ENCODE data around the gene CBX4.
"Not testable (repeated sequence)": the region's sequence is repeated elsewhere in the genome, so short reads cannot be mapped to it uniquely, and the experiment has no call there.

Gene CBX4

DNA sequence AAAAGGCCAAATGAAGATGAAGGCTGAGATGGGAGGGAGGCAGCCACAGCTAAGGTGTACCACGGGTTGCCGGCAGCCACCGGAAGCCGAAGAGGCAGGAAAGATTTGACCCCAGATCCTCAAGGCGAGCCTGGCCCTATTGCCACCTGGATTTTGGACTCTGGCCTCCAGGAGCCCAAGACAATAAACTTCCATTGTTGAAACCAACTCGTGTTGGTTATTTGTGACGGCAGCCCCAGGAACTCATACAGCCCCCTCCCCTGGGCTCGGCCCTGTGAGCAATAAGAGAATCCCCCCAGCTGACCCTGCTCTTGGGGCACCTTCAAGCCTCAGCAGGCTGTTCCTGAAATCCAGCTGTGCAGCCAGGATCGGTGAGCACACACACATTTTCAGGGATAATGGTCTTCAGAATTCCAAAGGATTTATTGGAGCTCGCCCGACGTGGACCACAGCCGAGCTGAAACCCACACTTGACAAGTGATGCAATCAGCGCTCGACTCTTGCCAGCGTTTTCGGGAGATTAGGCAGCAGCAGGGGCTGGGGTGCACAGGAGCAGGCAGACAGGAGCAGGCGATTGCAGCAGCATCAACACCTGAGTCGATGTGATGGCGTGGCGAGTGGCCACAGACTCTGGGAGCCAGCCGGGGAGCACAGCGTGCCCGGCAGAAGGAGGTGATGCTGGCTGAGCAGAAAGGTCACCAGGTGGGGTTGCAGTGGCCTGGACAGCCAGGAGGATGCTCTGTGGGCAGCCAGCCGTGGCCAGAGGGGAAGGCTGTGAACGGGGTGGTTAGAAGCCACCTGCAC is 22.4 kb upstream of the CBX4 start:
- DNase-seq (ENCODE audit: low read depth, low spot score), result no peak

DNA sequence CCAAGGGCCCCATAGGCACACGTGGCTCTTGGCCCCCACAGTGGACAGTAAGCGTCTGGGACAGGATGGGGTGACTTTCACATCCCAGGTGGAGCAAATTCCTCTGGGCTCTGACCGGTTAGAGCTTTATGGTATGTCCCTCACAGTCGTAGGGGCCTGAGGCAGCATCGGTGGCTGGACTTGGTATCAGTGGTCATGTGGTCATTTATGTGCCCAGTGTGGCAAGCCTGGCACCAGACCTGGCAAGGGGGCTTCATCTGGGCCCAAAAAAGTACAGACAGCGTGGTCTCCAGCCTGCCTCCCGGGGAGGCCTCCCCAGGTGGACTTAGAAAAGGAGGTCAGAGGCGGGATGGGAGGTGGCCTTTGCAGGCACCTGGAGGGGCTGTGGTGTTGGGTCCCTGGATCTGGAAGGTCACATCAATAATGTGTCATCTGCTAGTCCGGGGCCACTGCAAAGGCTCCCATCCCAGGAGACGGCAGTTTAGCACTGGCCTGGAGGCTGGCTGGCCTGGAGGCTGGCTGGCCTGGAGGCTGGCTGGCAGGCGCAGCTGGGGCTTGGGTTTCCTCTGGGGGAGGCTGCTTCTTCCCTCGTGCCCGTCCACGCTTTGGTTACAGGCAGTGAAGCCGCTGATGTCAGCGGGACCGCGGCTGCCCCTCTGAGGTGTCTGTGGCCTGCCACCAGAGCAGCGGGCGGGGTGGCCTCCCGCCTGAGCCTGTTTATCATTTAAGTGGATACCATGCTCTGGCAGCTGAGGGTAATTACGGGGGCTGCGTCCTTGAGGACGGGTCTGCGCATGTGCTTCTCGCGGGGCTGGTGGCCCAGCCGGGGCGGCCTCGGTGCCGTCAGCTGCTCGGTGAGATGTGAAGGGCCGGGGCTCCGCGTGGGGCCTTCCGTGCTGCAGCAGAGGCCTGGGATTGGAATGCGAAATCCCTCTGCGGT is 20.7 kb upstream of the CBX4 start:
- peak; percentile 40 for DNase-seq (ENCODE audit: low read depth, low spot score)

DNA sequence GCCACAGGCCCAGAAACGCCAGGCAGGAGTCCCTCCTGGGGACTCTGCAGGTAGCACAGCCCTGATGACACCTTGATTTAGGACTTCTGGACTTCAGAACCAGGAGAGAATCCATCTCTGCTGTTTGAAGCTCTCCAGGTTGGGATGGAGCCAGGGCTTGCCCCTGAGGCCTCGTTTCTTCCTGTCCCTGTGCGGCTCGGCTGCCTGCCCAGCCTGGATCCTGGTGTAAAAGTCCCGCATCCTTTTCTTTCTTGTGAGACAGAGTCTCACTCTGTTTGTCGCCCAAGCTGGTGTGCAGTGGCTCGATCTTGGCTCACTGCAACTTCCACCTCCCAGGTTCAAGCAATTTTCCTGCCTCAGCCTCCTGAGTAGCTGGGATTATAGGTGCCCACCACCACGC is 17.9 kb upstream of the CBX4 start:
- DNase-seq (ENCODE audit: low read depth, low spot score), result no peak

DNA sequence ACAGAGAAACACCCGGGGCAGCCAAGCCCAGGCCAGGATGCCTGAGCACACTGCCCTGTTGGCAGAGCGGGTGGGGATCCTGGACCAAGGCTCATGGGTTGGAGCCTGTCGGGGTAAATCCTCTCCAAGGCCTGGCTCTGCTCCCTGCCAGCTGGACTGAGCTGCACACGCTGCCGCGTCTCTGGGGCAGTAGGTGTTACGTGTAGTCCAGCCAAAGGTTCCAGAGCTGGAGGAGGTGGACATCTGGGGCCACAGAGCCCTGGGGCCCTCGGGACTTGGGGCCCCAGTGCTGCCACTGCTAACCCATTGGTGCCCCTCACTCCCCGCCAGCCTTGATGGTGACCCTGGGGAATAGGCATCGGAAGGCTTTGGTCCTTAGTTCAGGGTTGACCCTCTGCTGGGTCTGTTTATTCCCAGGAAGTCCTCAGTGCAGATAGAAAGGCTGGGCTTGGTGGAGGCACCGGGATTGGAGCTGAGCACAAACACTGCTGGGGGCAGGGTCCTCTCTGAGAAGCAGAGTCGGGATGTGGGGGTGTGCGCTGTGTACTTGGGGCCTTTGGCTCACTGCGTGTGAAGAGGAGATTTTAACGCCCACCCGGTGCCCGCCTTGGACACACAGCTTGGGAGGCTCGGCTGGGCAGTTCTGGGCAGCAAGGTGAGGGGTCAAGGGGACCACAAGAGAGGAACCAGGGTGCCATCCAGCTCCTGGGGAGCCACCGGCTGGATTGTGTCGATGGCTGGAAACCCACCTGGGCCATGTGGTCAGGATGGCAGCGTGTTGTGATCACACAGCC is 16.3 kb upstream of the CBX4 start:
- no peak for DNase-seq (ENCODE audit: low read depth, low spot score)

DNA sequence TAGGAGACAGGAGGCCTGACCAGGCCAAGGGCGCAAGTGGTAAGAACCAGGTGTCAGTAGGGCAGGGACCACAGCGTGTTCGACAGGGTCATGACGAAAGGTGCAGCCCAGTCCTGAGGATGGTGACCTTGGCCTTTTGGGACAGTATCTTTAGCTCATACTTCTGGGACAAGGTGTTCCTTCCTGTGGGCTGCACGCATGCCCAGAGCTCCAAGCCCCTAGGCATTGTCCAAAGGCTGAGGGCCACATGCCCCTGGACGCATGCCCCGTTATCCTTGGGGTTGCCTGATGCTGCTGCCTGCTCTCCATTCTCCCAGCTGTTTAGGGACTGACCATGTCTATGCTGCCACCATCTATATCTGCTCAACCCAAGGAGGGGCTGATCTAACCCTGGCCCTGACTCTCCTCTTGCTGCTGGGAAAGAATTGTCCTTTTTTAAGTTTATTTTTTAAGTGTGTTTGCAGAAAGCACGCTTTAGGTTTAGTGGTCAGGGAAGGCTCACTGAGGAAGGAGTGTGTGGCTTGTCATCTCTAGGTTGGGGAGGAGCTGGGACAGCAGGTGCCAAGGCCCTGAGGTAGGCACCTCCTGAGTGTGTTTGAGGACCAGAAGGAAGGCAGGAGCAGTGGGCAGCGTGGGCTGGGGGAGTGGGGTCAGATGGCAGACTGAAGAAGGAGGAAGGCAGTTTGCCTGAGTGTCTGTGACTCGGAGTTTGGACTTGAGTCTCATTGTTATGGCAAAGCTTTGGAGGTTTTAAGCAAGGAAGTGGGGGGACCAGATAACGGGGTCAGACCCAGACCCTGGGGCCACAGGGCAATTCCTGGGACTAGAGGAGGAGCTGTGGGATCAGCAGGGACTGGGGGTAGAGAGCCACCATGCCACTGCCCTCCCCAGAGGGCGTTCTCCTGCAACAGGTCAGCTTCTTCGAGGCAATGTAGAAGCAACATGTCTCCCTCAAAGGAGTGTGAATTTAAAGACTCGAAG is 15.1 kb upstream of the CBX4 start:
- DNase-seq (ENCODE audit: low read depth, low spot score), result no peak

DNA sequence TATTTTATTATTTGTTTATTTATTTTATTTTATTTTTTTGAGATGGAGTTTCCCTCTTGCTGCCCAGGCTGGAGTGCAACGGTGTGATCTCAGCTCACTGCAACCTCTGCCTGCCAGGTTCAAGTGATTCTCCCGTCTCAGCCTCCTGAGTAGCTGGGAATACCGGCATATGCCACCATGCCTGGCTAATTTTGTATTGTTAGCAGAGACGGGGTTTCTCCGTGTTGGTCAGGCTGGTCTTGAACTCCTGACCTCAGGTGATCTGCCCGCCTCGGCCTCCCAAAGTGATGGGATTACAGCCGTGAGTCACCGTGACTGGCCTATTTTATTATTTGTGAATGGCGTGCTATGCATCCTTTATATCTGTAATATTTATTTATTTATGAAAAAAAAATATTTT is 13.9 kb upstream of the CBX4 start:
- DNase-seq (ENCODE audit: low read depth, low spot score), result not testable (repeated sequence)

DNA sequence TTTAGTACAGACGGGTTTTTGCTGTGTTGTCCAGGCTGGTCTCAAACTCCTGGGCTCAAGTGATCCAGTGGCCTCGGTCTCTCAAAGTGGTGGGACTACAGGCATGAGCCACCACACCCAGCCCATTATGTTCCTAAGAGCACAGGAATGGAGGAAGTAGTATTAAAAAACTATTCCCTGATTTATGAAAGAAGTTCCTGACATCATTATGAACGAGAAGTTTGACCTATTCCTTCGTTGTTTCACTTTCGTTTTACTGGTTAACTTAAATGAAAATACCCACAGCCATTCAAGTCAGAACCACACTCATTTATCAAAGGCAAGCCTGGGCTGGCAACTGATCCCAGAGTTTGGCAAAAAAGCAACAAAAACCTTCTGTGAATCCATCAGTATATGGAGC is 13.5 kb upstream of the CBX4 start:
- no peak for DNase-seq (ENCODE audit: low read depth, low spot score)

DNA sequence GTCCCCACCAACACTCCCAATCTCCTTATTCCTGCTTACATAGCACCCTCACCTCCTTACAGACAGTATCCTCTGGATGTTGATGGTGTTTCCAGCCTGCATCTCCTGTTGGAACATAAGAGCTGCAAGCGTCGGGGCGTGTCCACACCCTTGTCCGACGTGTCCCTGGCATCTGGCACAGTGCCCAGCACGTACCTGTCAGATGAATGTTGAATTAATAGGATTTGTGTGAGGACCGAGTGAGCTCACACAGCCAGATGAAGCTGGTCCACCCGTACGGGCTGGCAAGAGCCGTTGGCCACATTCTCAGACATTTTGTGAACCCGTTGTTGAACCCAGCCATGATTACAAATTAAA is 12.2 kb upstream of the CBX4 start:
- DNase-seq (ENCODE audit: low read depth, low spot score), result no peak

DNA sequence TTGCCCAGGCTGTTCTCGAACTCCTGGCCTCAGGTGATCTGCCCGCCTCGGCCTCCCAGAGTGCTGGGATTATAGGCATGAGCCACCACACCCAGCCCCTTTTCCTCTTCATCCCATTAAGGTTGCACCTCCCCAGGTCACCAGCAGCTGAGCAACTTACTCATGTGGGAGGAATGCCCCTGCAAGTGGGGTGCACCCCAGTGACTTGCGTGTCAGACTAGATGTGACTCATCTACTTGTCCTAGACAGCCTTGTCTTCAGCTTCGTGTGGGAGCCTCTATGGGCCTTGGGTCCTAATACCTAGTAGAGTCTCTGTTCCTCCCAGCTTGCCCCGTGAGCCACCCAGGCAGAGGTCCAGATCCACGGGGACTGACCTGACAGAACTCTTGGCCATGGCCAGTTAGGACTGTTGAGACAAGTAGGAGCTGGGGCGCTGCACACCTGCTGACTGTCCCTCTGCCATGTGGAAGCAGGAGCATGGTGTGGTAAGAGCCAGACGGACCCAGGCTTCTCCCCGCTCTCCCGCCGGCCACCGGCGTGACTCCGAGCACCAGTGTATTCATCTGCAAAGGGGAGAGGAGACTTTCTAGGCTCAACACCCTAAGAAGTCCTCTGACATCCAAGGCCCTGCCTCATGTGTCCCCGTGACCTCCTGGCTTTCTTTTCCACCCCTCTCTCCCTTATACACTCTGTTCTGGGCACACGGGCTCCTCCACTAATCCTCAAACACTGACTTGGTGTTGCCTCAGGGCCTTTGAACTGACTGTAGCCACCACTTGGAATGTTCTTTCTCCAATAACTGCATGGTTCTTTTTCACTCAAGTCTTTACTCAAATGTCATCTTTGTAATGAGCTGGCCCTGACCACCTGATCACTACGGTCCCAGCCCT is 11.6 kb upstream of the CBX4 start:
- DNase-seq (ENCODE audit: low read depth, low spot score), result no peak

DNA sequence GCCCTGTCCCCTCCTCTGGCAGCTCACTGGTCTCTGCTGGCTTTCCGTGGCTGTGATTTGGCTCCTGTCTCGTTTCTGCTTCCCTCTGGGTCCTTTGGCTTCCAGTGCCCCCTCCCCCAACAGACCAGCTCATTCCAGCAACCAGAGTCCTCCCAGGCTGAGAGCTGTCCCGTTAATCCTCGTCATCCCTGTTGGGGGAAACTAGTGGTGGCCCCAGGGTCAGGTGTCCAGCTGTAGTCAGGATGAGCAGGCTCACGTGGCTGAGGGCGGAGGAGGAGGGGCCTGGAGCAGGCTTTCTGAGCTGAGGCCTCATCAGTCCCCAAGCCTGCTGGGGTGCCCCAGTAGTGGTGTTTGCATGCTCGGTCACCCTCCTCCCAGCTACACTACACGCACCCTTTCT is 10.7 kb upstream of the CBX4 start:
- DNase-seq (ENCODE audit: low read depth, low spot score), result peak; percentile 65

DNA sequence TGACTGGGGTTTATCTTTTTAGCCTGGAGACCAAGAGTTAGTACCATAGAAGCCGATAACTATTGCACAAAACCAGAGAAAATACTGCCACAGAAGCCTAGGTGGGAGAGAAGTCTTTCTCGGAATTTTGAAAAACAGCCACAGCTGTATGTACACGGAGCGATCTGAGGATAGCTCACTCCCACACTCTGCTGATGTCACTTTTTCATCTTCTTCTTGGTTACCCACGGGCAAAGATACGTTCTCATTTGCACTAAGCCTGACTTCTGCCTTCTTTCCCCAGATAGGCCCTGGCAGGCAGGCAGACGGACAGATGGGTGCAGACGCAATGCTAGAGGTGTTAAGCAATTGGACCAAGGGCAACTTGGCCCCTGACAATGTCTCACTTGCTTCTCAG is 9.1 kb upstream of the CBX4 start:
- DNase-seq (ENCODE audit: low read depth, low spot score), result no peak

DNA sequence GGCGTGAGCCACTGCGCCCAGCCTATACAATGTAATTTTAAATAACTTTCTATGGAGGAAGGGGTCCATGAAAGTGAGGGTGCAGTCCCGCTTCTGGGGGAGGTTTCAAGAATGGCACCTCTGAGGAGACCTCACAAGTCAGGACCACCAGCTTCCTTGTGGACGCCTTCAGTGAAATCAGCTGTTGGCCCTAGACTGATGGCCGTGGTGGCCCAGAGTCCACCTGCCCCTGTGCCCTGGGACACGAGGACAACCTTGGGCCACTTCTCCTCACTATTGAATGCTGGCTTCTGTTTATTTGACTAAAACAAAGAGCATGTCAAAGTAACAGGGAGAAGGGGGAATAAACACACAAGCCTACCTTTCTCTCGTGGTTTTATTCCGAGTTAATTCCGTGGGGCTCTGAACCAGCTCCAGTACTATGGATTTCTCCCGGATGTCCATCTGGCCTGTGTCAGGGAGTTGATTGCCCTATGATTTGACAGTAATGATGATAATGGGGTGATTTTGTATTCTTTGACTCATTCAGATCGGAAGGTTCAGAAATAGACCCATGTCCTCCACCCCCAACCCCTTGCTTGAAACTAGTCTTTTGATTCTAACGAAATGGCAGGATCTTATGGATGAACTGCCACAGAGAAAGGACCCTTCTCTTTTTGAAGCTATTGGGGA is 8.6 kb upstream of the CBX4 start:
- no peak for DNase-seq (ENCODE audit: low read depth, low spot score)

DNA sequence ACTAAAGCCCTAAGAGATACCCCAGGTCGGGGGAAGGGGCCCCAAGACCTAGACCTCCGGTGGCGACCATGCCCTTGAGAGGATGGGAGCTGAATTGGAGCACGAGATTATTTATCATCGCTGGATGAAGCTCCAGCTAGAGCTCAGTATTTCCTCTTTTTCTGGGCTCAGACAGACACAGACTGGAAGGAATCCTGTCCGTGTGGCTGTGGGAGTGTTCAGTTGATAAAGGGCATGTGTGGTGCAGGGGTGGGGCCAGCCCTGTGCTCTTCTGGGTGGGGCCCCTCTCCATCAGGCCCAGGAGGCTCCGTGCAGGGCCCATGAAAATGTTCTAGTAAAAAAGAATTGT is 6.3 kb upstream of the CBX4 start:
- no peak for DNase-seq (ENCODE audit: low read depth, low spot score)

DNA sequence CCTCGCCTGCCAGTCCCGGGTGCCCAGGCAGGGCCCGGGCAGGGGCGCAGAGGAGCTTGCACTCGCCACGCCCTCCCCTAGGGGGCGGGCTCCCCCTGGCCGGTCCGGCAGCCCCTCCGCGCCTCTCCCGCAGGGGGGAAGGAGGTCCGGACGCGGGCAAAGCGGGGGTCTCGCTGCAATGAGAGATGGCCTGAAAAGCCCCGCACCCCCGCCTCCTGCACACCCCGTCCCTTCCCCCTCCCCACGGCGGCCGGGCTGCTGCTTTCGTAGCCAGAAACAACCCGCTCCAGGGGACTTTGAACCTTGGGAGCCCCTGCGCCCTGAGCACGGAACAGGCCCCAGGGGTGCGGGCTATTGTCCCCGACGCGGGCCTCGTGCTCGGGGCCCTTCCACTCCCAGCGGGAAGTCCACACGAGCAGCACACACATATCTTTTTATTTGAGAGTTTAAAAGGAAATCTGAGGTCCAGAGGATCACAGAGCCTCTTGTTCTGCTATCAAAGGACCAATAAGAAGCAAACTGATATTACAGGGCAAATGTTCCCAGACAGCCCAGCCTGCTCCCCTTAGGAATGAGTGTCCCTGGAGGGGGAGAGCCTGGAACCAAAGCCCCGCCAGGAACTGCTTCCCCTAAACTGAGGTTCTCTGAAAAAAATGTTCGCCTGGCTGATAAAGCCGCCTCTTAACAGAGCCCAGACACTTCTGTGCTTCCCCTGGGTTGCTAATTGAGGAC is 5.8 kb upstream of the CBX4 start:
- DNase-seq (ENCODE audit: low read depth, low spot score), result peak; percentile 41

DNA sequence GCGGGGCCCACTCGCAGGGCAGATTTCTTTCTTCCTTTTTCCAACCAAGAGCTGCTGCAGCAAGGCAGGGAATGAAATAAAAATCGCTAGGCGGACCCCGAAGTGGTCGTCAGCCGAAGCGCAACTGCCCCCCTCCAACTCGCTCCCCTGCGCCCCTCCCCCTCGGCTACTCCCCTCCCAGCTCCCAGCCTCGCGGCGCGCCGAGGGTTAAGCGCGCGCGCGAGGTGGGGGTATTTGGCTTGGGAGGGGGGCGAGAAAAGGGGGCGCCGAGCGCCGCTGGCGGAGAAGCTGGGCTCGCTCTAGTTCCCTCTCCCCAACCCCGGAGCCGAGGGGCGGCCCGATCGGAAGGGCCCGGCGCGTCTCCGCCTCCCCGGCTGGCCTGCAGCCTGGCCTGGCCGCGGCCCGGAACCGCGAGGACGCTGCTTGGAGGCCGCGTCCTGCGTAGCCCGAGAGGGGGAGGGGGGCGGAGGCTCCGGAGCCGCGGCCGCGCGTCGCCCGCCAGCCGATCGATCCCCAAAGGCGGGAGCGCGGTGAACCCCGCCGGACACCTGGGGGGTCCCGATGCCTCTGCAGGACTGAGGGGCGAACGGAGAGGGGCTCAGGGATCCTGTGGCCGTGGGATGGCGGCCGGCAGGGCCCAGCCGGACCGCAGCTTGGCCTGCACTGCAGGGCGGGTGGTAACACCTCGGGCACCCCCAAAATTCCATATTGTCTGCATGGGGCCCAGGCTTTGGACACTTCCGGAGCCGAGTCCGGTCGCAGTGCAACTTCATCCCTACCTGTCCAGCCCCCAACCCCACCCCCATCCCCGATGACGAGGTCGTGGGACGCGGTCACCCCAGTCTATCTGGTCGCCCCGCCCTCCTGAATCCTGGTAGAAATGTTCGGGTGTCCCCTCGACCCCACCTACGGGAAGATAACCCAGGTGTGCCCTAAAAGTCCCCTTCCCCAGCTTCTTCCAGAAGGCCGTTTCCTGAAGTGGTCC is 4.9 kb upstream of the CBX4 start:
- DNase-seq (ENCODE audit: low read depth, low spot score), result peak; percentile 46

DNA sequence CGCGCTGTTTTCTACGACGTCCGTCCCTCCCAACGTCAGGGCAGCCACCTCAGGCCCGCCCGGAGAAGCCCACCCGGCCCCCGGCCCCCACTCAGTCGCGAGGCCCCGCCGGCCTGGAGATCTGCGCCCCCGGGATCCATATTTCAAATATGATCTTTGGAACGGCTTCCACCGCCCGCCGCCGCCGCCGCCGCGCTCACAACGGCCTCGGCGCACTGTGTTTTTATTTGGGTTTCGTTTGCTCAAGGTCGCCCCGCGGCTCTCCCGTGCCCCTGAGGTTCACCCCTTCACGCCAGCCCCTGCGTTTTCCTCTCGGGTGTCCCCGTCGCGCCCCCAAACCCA is 4.2 kb upstream of the CBX4 start:
- no peak for DNase-seq (ENCODE audit: low read depth, low spot score)

DNA sequence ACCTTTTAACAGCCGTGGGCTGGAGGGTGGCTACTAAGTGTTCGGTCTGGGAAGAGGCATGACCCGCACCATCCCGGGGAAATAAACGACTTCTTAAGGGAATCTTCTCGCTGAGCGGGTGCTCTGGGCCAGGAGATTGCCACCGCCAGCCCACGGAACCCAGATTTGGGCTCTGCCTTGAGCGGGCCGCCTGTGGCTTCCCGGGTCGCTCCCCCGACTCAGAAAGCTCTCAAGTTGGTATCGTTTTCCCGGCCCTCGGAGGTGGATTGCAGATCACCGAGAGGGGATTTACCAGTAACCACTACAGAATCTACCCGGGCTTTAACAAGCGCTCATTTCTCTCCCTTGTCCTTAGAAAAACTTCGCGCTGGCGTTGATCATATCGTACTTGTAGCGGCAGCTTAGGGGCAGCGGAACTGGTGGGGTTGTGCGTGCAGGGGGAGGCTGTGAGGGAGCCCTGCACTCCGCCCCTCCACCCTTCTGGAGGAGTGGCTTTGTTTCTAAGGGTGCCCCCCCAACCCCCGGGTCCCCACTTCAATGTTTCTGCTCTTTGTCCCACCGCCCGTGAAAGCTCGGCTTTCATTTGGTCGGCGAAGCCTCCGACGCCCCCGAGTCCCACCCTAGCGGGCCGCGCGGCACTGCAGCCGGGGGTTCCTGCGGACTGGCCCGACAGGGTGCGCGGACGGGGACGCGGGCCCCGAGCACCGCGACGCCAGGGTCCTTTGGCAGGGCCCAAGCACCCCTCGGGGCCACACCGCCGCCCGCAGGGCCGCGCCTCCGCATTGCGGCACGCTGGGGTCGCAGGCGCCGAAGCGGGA is 3.6 kb upstream of the CBX4 start:
- peak; percentile 42 for DNase-seq (ENCODE audit: low read depth, low spot score)
